Activated CD4-positive, alpha-beta T cell treated with anti-CD3 and anti-CD28 coated beads, Interleukin-2, amount 10 ng/mL, durations not matched to agents 24 days and 14 days (primary cell): Measurements from ENCODE around the gene SRPK2. TPM values are rescaled to one million over a fixed set of nuclear protein-coding genes. Genes with fewer than 3 reads are reported as not detected.
A peak's percentile ranks its signal among the peaks of the same experiment; 100 is the strongest.

Experiments used
- DNase-seq: peaks from one replicate; pipeline ENCODE4 v3.0.0; 2022
- H3K27ac Mint-ChIP-seq: one replicate; pipeline ENCODE4 v1.8.0; 2022; ENCODE audit warnings: mild to moderate bottlenecking, mixed read lengths
- H3K27me3 Mint-ChIP-seq: one replicate; pipeline ENCODE4 v1.8.0; 2022; ENCODE audit warnings: mixed read lengths
- H3K36me3 Mint-ChIP-seq: one replicate; pipeline ENCODE4 v1.8.0; 2022; ENCODE audit warnings: low read depth, mild to moderate bottlenecking, mixed read lengths
- H3K4me1 Mint-ChIP-seq: one replicate; pipeline ENCODE4 v1.8.0; 2021; ENCODE audit warnings: mixed read lengths
- H3K4me3 Mint-ChIP-seq: one replicate; pipeline ENCODE4 v1.8.0; 2022; ENCODE audit warnings: mild to moderate bottlenecking, moderate library complexity, mixed read lengths
- H3K9me3 Mint-ChIP-seq: one replicate; pipeline ENCODE4 v1.8.0; 2021; ENCODE audit warnings: mixed read lengths
- intact Hi-C: fragments of 100-400 bp; cut with micrococcal nuclease; formaldehyde crosslinking; loops from one replicate; pipeline ENCODE4 v1.15.1; 2023
- total RNA-seq: library from RNA; stranded (reverse); gene quantifications from 2 replicates; pipeline ENCODE4 v1.2.3, GENCODE V29; 2022

The SRPK2 gene
- total RNA-seq, 1 donor from 2014 or later: 52.3 TPM

DNA sequence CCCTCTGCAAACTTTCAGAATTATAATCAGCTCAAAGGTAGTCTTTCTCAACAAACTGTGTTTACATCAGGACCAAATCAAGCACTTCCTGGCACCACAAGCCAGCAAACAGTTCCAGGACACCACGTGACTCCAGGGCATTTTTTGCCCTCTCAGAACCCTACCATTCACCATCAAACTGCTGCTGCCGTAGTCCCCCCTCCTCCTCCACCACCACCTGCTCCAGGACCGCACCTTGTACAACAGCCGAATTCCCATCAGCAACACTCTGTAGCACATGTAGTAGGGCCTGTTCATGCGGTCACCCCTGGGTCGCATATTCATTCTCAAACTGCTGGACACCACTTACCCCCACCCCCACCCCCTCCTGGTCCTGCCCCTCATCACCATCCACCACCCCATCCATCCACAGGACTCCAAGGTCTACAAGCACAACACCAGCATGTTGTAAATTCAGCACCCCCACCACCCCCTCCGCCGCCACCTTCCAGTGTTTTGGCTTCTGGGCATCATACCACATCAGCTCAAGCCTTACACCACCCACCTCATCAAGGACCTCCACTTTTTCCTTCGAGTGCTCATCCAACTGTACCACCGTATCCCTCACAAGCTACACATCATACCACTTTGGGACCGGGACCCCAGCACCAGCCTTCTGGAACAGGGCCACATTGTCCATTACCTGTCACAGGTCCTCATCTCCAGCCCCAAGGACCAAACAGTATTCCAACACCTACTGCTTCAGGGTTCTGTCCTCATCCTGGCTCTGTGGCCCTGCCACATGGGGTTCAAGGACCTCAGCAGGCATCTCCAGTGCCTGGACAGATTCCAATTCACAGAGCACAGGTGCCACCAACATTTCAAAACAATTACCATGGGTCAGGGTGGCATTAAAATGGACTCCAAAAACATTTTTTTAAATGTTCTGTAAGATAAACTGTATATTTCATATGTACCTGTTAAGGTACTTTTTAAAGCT lies 276.0 kb downstream of the SRPK2 start:
- Mint-ChIP-seq H3K36me3 (peaks cover 72% of the 10 kb centered on the region), H3K27me3 (no peaks in the 10 kb centered on the region), H3K9me3 (no peaks in the 10 kb centered on the region), H3K4me3 (no peak overlapping the region), H3K4me1 (peaks cover 12% of the 10 kb centered on the region), H3K27ac (peak overlapping the region; percentile 61)
- intact Hi-C loops: no loop called here
- DNase-seq: no peak

- no peak overlapping the region for H3K4me3 Mint-ChIP-seq
- peaks cover 14% of the 10 kb centered on the region for H3K4me1 Mint-ChIP-seq
- H3K36me3 Mint-ChIP-seq: peaks cover 69% of the 10 kb centered on the region
- no peak for DNase-seq
- no peaks in the 10 kb centered on the region for H3K27me3 Mint-ChIP-seq
- H3K27ac Mint-ChIP-seq: no peak overlapping the region
- H3K9me3 Mint-ChIP-seq: no peaks in the 10 kb centered on the region
- intact Hi-C loops: no loop called here
These were observed 281.3 kb downstream of the SRPK2 start for GRCh38 chr7:105107458-105107857.

GRCh38 chr7:105106473-105106872 lies 282.2 kb downstream of the SRPK2 start:
- no peaks in the 10 kb centered on the region for H3K9me3 Mint-ChIP-seq
- no peak for DNase-seq
- peak overlapping the region; percentile 60 for H3K27ac Mint-ChIP-seq
- H3K4me3 Mint-ChIP-seq: no peak overlapping the region
- intact Hi-C loops: no loop called here
- peaks cover 9% of the 10 kb centered on the region for H3K4me1 Mint-ChIP-seq
- H3K36me3 Mint-ChIP-seq: peaks cover 61% of the 10 kb centered on the region
- H3K27me3 Mint-ChIP-seq: no peaks in the 10 kb centered on the region

DNA sequence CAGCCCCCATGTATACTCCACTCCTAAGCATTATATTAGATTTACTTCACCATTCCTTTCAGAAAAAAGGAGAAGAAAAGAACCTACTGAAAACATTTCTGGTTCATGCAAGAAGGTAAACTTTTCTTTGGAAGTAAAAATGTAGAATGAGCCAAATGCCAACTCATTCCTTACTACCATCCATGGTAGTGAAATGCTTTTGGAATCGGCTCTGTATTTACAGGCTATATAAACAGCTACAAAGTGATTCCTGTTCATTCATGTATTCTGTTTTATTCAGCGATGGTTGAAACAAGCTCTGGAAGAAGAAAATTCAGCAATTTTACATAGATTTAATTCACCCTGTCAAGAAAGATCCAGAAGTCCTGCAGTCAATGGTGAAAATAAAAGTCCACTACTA lies 283.1 kb downstream of the SRPK2 start:
- Mint-ChIP-seq H3K4me1 (peaks cover 15% of the 10 kb centered on the region), H3K4me3 (no peak overlapping the region), H3K36me3 (peaks cover 63% of the 10 kb centered on the region), H3K27ac (no peak overlapping the region), H3K27me3 (no peaks in the 10 kb centered on the region), H3K9me3 (no peaks in the 10 kb centered on the region)
- intact Hi-C loops: no loop called here
- no peak for DNase-seq

- no peaks in the 10 kb centered on the region for H3K27me3 Mint-ChIP-seq
- no peak for DNase-seq
- H3K36me3 Mint-ChIP-seq: peaks cover 59% of the 10 kb centered on the region
- H3K27ac Mint-ChIP-seq: no peak overlapping the region
- no peak overlapping the region for H3K4me3 Mint-ChIP-seq
- H3K9me3 Mint-ChIP-seq: no peaks in the 10 kb centered on the region
- H3K4me1 Mint-ChIP-seq: peaks cover 33% of the 10 kb centered on the region
- intact Hi-C loops: no loop called here
These were observed 286.0 kb downstream of the SRPK2 start for GRCh38 chr7:105102557-105103352.

GRCh38 chr7:105101864-105102263 lies 286.9 kb downstream of the SRPK2 start:
- peaks cover 36% of the 10 kb centered on the region for H3K4me1 Mint-ChIP-seq
- H3K27me3 Mint-ChIP-seq: no peaks in the 10 kb centered on the region
- H3K9me3 Mint-ChIP-seq: no peaks in the 10 kb centered on the region
- no peak overlapping the region for H3K4me3 Mint-ChIP-seq
- no peak overlapping the region for H3K27ac Mint-ChIP-seq
- peaks cover 60% of the 10 kb centered on the region for H3K36me3 Mint-ChIP-seq
- intact Hi-C loops: no loop called here
- no peak for DNase-seq

- DNase-seq: no peak
- peaks cover 39% of the 10 kb centered on the region for H3K4me1 Mint-ChIP-seq
- peaks cover 52% of the 10 kb centered on the region for H3K36me3 Mint-ChIP-seq
These were observed 289.7 kb downstream of the SRPK2 start for GRCh38 chr7:105098863-105099515.

GRCh38 chr7:105097619-105098018 lies 291.1 kb downstream of the SRPK2 start:
- intact Hi-C loops: loop anchor here (5.0 to 10.0 kb wide), 4 partner anchors 53 to 425 kb away; partner anchors contain the start of gene PUS7
- Mint-ChIP-seq H3K27ac (no peak overlapping the region), H3K27me3 (no peaks in the 10 kb centered on the region), H3K9me3 (no peaks in the 10 kb centered on the region), H3K36me3 (peaks cover 50% of the 10 kb centered on the region), H3K4me1 (peaks cover 34% of the 10 kb centered on the region), H3K4me3 (no peak overlapping the region)
- no peak for DNase-seq

More at GRCh38 chr7:105098863-105099515, 289.7 kb downstream of the SRPK2 start:
- Mint-ChIP-seq H3K27ac (peak overlapping the region; percentile 48), H3K27me3 (no peaks in the 10 kb centered on the region), H3K4me3 (no peak overlapping the region), H3K9me3 (no peaks in the 10 kb centered on the region)
- intact Hi-C loops: loop anchor here (5.0 to 10.0 kb wide), 4 partner anchors 54 to 423 kb away; partner anchors contain the start of gene PUS7

DNA sequence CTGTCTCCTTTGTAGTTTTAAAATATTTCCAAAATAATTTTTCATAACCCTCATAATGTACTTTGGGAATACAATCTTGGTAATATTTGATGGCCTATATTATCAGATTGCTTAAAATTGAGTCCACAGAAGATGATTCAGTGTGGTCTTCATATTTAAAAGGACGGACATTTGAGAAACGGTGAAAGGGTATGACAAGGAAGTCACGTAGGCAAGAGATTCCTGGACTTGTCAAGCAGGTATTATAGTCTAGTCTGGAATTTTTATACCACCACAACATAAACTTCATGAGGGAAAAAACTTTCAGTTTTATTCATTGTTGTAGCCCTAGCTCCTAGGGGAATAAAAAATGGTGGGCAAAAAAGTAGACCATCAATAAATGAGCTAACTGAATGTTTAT lies 292.4 kb downstream of the SRPK2 start:
- peaks cover 32% of the 10 kb centered on the region for H3K4me1 Mint-ChIP-seq
- intact Hi-C loops: loop anchor here (5.0 to 10.0 kb wide), 4 partner anchors 52 to 426 kb away; partner anchors contain the start of gene PUS7
- no peak overlapping the region for H3K27ac Mint-ChIP-seq
- H3K36me3 Mint-ChIP-seq: peaks cover 54% of the 10 kb centered on the region
- no peak for DNase-seq
- H3K27me3 Mint-ChIP-seq: no peaks in the 10 kb centered on the region
- no peaks in the 10 kb centered on the region for H3K9me3 Mint-ChIP-seq
- no peak overlapping the region for H3K4me3 Mint-ChIP-seq

DNA sequence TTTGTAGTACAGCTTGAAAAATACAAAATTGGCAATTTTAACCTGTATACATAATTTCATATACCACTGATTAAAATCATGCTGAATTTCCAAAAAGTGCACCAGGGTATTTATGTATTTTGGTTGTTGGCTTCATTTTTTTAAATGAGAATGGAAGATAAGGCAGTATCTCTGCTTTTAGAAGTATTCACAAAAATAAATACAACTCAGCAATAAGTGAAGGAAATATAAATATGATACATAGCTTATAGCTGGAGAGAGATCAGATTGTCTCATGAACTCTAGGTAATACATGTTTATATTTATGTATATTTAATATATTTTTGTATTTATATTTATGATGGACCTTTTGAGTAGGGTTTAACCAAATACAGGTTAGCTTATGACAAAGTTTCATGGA lies 293.8 kb downstream of the SRPK2 start:
- no peaks in the 10 kb centered on the region for H3K9me3 Mint-ChIP-seq
- no peak for DNase-seq
- no peak overlapping the region for H3K27ac Mint-ChIP-seq
- peaks cover 48% of the 10 kb centered on the region for H3K36me3 Mint-ChIP-seq
- intact Hi-C loops: loop anchor here (5.0 to 10.0 kb wide), 4 partner anchors 50 to 427 kb away; partner anchors contain the start of gene PUS7
- H3K27me3 Mint-ChIP-seq: no peaks in the 10 kb centered on the region
- no peak overlapping the region for H3K4me3 Mint-ChIP-seq
- H3K4me1 Mint-ChIP-seq: peaks cover 21% of the 10 kb centered on the region

GRCh38 chr7:105088456-105088855 lies 300.3 kb downstream of the SRPK2 start:
- H3K27ac Mint-ChIP-seq: peak overlapping the region; percentile 34
- no peak for DNase-seq
- H3K4me3 Mint-ChIP-seq: no peak overlapping the region
- no peaks in the 10 kb centered on the region for H3K27me3 Mint-ChIP-seq
- intact Hi-C loops: no loop called here
- H3K36me3 Mint-ChIP-seq: peaks cover 49% of the 10 kb centered on the region
- H3K4me1 Mint-ChIP-seq: peaks cover 15% of the 10 kb centered on the region
- H3K9me3 Mint-ChIP-seq: no peaks in the 10 kb centered on the region

- DNase-seq: no peak
- intact Hi-C loops: no loop called here
- Mint-ChIP-seq H3K27me3 (no peaks in the 10 kb centered on the region), H3K36me3 (peaks cover 52% of the 10 kb centered on the region), H3K9me3 (no peaks in the 10 kb centered on the region), H3K4me1 (peaks cover 15% of the 10 kb centered on the region), H3K27ac (no peak overlapping the region), H3K4me3 (no peak overlapping the region)
These were observed 300.7 kb downstream of the SRPK2 start for GRCh38 chr7:105087981-105088380.

DNA sequence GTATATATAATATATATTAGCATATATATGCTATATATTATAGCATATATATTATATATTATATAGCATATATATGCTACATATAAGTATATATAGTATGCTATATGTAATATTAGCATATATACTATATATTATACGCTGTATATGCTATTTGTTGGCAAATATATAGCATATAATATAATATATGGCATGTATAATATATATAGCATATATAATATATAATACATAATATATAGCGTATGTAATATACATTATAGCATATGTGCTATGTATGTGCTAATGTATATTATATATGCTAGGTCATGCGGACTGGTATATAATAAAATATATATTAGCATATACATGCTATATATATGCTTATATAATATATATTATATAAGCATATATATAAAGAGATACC lies 301.9 kb downstream of the SRPK2 start:
- no peaks in the 10 kb centered on the region for H3K9me3 Mint-ChIP-seq
- H3K4me1 Mint-ChIP-seq: peaks cover 15% of the 10 kb centered on the region
- DNase-seq: no peak
- H3K36me3 Mint-ChIP-seq: peaks cover 52% of the 10 kb centered on the region
- intact Hi-C loops: no loop called here
- H3K27me3 Mint-ChIP-seq: no peaks in the 10 kb centered on the region
- H3K27ac Mint-ChIP-seq: no peak overlapping the region
- H3K4me3 Mint-ChIP-seq: no peak overlapping the region
